ENCODE results near the gene PRRG2.

DNA sequence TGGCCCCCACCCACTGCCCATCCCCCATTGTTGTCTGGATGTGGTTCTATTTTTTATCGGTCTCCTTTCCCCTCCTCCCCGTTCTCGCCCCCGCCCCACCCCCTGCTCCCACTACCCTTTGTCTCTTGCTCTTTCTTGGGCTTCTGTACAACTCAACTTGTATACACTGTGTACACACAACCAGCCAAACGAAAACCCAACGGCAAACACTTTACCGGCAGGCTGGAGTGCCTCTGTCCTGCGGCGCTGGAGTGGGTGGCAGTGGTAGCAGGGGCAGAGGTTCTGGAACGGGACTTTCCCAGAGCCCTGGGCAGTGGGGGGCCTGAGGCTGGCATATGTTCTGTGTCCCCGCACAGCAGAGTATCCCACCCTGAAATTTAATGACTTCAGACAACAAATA is 45.1 kb downstream of the PRRG2 start:
- no peak for TF ChIP-seq BHLHE40 (IDR thresholded peaks at IDR 0.05; ENCODE audit: borderline replicate concordance)
- no peak for TF ChIP-seq TARDBP (IDR thresholded peaks at IDR 0.05)

All from HEK293T (cell line).